HPDE6-E6E7 (cell line): ENCODE data around the gene GOLGA8S.
"Not testable (repeated sequence)": the region's sequence is repeated elsewhere in the genome, so short reads cannot be mapped to it uniquely, and the experiment has no call there.

Source experiments
- DNase-seq: peaks from one replicate; pipeline ENCODE4 v3.0.0; 2011; ENCODE audit warnings: missing footprints; ENCODE audit errors: extremely low spot score

The GOLGA8S gene

GRCh38 chr15:23397779-23398178 lies 43.2 kb downstream of the GOLGA8S start:
- no peak for DNase-seq

- DNase-seq = not testable (repeated sequence)
Measured at GRCh38 chr15:23398357-23398756, 43.8 kb downstream of the GOLGA8S start.

GRCh38 chr15:23399207-23399606 lies 44.7 kb downstream of the GOLGA8S start:
- not testable (repeated sequence) for DNase-seq

- DNase-seq = no peak
Measured at GRCh38 chr15:23401627-23402026, 47.1 kb downstream of the GOLGA8S start.

- no peak for DNase-seq
Measured at GRCh38 chr15:23402140-23402539, 47.6 kb downstream of the GOLGA8S start.

GRCh38 chr15:23402544-23402943 lies 48.0 kb downstream of the GOLGA8S start:
- DNase-seq = no peak

- no peak for DNase-seq
Measured at GRCh38 chr15:23403550-23403949, 49.0 kb downstream of the GOLGA8S start.

GRCh38 chr15:23411841-23412240 lies 57.3 kb downstream of the GOLGA8S start:
- no peak for DNase-seq

GRCh38 chr15:23412881-23413600 lies 58.5 kb downstream of the GOLGA8S start:
- DNase-seq = not testable (repeated sequence)
